Glutamatergic neuron (in vitro differentiated cells): Measurements from ENCODE around the gene TINCR. TPM values are rescaled to one million over a fixed set of nuclear protein-coding genes. Genes with fewer than 3 reads are reported as not detected.

Source experiments
- DNase-seq: peaks from one replicate; pipeline ENCODE4 v3.0.0; 2022
- H3K27ac Mint-ChIP-seq: one replicate; pipeline ENCODE4 v1.8.0; 2020; ENCODE audit warnings: mild to moderate bottlenecking, mixed read lengths, inconsistent platforms; ENCODE audit not compliant: unreplicated experiment
- H3K27me3 Mint-ChIP-seq: one replicate; pipeline ENCODE4 v1.8.0; 2020; ENCODE audit warnings: mild to moderate bottlenecking, moderate library complexity, mixed read lengths, inconsistent platforms; ENCODE audit not compliant: unreplicated experiment
- H3K36me3 Mint-ChIP-seq: one replicate; pipeline ENCODE4 v1.8.0; 2020; ENCODE audit warnings: mild to moderate bottlenecking, mixed read lengths, inconsistent platforms; ENCODE audit not compliant: unreplicated experiment
- H3K4me1 Mint-ChIP-seq: one replicate; pipeline ENCODE4 v1.8.0; 2020; ENCODE audit warnings: mild to moderate bottlenecking, low read depth, mixed read lengths, inconsistent platforms; ENCODE audit not compliant: unreplicated experiment
- H3K4me3 Mint-ChIP-seq: one replicate; pipeline ENCODE4 v1.8.0; 2020; ENCODE audit warnings: mild to moderate bottlenecking, mixed read lengths, inconsistent platforms; ENCODE audit not compliant: unreplicated experiment
- H3K9me3 Mint-ChIP-seq: one replicate; pipeline ENCODE4 v1.8.0; 2020; ENCODE audit warnings: mild to moderate bottlenecking, moderate library complexity, mixed read lengths, inconsistent platforms; ENCODE audit not compliant: unreplicated experiment
- total RNA-seq: library from RNA; stranded (reverse); fragmentation: NEBNext Ultra II Directional; extraction: Animal tissue kit (Norgen Biotek cat#: 25700); gene quantifications from one replicate; pipeline ENCODE4 v1.2.1, GENCODE V29; 2021; ENCODE audit not compliant: unreplicated experiment
- TF ChIP-seq, protein P1 (sequence below): fragments of 200-600 bp; sonication (generic); IDR thresholded peaks from one replicate; pipeline ENCODE4 v1.5.0; 2021; ENCODE audit not compliant: partially characterized antibody, unreplicated experiment

TINCR gene
- total RNA-seq, 1 donor from 2014 or later, result 1.0 TPM

DNA sequence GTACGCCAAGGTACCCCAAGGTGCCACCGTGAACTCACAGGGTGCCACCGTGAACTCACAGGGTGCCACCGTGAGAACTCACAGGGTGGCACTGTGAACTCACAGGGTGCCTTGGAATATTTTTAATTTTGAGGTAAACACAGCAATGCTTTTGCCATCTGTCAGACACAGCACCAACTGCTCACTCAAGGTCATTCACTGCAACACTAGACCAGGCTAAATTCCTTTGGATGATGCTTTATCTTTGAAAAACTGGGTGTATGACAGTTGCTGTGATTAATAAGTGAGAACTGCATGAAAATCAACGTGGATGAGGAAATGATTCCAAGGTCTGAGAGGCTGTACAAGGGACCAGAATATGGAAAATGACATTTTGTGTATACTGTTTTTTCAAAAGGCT is 35.9 kb upstream of the TINCR start:
- H3K27me3 Mint-ChIP-seq, result no peaks in the 10 kb centered on the region
- peaks cover 2% of the 10 kb centered on the region for H3K9me3 Mint-ChIP-seq
- H3K27ac Mint-ChIP-seq, result no peak overlapping the region
- TF ChIP-seq, protein P1, sequence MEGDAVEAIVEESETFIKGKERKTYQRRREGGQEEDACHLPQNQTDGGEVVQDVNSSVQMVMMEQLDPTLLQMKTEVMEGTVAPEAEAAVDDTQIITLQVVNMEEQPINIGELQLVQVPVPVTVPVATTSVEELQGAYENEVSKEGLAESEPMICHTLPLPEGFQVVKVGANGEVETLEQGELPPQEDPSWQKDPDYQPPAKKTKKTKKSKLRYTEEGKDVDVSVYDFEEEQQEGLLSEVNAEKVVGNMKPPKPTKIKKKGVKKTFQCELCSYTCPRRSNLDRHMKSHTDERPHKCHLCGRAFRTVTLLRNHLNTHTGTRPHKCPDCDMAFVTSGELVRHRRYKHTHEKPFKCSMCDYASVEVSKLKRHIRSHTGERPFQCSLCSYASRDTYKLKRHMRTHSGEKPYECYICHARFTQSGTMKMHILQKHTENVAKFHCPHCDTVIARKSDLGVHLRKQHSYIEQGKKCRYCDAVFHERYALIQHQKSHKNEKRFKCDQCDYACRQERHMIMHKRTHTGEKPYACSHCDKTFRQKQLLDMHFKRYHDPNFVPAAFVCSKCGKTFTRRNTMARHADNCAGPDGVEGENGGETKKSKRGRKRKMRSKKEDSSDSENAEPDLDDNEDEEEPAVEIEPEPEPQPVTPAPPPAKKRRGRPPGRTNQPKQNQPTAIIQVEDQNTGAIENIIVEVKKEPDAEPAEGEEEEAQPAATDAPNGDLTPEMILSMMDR, result no peak
- peaks cover 3% of the 10 kb centered on the region for H3K4me1 Mint-ChIP-seq
- H3K4me3 Mint-ChIP-seq, result no peak overlapping the region
- H3K36me3 Mint-ChIP-seq, result peaks cover 9% of the 10 kb centered on the region
- no peak for DNase-seq

DNA sequence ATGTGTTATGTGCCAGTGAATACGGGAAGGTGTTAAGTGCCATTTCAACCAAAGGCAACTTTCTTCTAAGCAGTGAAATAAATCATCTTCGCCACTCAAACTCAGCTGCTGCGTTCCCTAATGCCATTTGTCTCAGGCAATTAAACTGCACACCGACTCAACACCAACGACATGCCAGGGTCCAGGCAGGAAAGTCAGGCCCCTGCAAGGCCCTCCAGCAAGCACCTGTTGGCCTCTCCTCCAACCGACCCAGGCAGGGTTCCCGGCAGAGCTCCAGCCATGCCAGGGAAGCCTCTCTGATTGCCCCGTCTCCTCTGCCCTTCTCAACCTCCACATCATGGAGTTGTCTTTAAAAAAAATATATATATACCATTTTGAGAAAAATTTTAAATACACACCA is 33.0 kb upstream of the TINCR start:
- Mint-ChIP-seq H3K4me3 (no peak overlapping the region), H3K4me1 (peaks cover 3% of the 10 kb centered on the region), H3K36me3 (peaks cover 9% of the 10 kb centered on the region), H3K27me3 (no peaks in the 10 kb centered on the region), H3K27ac (no peak overlapping the region), H3K9me3 (peaks cover 2% of the 10 kb centered on the region)
- DNase-seq, result no peak
- TF ChIP-seq, protein P1, result no peak

DNA sequence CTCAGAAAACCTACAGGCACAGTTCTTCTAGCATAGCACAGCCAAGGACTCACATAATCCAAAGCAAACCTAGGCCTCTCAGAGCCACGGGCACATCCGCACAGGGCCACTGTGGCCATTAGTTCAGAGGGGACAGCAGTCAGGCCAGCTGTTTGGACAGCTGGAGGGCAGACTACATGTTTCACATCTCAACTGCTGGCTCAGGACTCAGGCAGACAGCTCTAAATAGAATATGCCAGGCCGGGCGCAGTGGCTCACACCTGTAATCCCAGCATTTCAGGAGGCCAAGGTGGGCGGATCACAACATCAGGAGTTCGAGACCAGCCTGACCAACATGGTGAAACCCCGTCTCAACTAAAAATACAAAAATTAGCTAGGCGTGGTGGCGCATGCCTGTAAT is 28.0 kb upstream of the TINCR start:
- H3K27me3 Mint-ChIP-seq, result no peaks in the 10 kb centered on the region
- no peaks in the 10 kb centered on the region for H3K9me3 Mint-ChIP-seq
- peaks cover 2% of the 10 kb centered on the region for H3K4me1 Mint-ChIP-seq
- no peak overlapping the region for H3K4me3 Mint-ChIP-seq
- no peak overlapping the region for H3K27ac Mint-ChIP-seq
- H3K36me3 Mint-ChIP-seq, result peaks cover 9% of the 10 kb centered on the region
- TF ChIP-seq, protein P1, result no peak
- no peak for DNase-seq

DNA sequence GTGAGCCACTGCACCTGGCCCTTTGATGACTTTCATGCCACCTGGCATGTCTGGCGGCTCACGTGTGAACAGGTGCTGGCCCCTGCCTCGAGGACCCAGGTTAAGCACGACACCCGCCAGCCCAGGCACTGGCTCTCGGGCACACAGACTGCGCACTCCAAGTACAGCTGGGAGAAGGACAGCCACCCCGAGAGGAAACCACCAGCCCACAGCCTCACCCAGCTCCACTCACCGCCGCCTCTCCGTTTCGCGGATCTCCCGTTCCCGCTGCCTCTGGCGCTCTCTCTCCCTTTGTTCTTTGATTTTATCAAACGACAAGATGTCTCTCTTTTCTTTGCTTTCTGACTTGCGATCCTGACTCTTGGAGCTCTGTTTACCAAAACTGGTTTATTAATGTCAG is 27.4 kb upstream of the TINCR start:
- H3K4me3 Mint-ChIP-seq, result no peak overlapping the region
- peak overlapping the region; percentile 36 for H3K27ac Mint-ChIP-seq
- TF ChIP-seq, protein P1, result no peak
- peaks cover 2% of the 10 kb centered on the region for H3K4me1 Mint-ChIP-seq
- H3K27me3 Mint-ChIP-seq, result no peaks in the 10 kb centered on the region
- no peak for DNase-seq
- H3K9me3 Mint-ChIP-seq, result no peaks in the 10 kb centered on the region
- peaks cover 6% of the 10 kb centered on the region for H3K36me3 Mint-ChIP-seq

DNA sequence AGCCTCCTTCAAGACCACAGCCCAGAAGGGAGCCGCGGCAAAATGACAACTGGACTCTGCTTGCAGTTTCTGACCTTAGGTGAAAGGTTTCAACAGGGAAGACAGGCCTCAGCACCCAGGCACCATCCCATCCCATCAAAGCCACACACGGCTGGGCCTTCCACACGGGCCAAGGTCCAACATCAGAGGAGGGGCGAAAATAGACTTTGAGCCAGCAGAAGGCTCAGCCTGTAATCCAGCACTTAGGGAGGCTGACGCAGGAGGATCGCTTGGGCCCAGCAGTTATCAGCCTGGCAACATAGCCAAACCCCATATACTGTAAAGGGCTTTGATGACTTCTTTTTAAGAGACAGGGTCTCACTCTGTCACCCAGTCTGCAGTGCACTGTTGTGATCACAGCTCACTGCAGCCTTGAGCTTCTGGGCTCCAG is 26.8 kb upstream of the TINCR start:
- Mint-ChIP-seq H3K27me3 (no peaks in the 10 kb centered on the region), H3K9me3 (no peaks in the 10 kb centered on the region), H3K4me1 (peaks cover 2% of the 10 kb centered on the region), H3K36me3 (peaks cover 3% of the 10 kb centered on the region), H3K27ac (no peak overlapping the region), H3K4me3 (no peak overlapping the region)
- no peak for DNase-seq
- TF ChIP-seq, protein P1, result no peak
